Germinal center (tissue), 1 donor: Measurements from ENCODE around the gene PPP2R2B.

Source experiments
- DNase-seq: peaks from one replicate; pipeline ENCODE4 v3.0.0; 2012; ENCODE audit warnings: mixed read lengths, low spot score

PPP2R2B gene

DNA sequence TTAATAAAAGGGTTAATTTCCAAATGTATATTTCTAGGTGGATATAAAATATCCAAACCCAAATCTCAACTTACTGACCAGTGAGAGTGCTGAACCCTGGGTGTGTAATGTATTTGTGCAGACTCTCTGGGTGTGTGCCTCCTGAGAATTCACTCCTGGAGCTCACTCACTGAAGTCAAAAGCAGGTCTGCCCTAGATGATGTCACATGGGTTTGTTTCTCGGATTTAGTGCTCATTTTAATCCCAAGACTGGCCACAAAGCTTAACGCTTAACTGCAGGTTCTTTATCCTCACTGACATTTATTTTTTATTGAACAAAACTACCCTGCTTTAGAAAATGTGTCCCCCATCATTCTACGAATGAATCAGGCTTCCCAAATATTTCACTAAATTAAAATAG, 179.4 kb downstream of the PPP2R2B start:
- DNase-seq, result no peak

DNA sequence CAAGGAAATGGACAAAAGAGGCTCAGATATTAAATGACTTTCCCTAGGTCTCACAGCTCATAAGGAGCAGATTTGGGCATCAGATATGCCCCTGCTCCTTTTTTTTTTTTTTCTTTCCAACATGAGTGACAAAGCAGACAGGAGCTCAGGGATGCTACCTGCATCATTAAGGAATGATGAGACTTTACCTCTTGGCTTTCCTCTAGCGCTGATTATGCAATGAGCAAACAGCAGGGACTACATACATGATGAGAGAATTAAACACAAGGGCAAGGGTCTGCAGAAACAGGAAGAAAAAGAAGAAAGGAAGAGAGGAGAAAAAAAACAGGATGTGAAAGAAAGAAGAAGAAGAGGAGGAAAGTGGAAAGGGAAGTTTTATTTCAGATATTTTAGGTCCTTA, 179.9 kb downstream of the PPP2R2B start:
- DNase-seq, result no peak

DNA sequence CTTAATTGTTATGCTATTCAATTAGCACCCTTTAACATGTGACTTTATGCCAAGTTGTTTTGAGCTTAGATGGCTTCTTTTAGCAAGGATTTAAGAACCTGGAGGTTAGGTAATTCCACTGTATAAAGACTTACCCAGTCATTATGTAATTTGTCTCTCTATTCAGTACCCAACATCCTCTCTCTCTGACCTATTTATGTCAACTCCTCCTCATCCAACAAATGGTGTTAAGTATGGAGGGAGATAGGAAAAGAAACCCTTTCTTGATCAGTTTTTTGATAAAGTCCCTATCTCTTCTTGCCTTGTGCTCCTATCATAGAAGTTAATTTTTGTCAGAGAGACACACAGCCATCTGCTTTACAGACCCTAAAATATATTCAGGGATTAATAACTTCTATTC, 181.3 kb downstream of the PPP2R2B start:
- no peak for DNase-seq

DNA sequence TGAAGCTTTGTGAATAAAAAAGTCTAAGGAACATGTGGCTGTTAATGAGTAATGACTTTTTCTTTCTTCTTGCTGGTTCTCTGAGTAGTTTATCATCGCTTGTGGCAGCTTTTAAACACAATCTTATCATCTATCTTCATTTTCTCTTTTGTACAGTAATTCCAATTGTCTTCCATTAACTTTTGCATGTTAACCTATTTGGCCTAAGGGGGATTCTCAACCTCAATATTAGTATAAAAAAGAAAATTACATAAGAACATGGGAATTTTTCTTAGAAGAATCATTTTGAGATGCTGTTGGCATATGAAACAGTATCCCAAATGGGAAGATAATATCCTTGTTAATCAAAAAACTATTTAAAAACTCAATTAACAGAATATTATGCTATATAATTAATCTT, 182.9 kb downstream of the PPP2R2B start:
- no peak for DNase-seq

DNA sequence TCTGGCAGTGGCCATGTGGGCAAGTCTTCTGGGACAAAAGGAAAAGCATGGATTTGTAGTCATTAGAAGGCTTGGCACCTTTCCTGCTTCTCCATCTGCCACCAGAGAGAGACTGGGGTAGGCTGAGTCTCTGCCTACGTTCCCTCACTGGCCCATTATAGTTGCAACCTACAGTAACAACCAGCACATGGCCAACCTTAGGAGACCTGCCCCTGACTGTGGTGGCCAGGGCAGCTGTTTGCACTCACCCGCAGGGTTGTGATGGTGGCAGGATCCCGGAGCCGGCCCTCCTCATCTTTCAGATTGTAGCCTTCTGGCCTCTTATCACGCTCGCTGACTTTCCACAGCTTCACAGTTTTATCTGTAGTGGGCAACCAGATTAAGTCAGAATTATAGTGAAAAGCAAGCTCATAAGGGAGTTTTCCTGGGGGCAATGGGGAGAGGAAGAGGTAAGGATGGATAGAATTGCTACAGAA, 187.6 kb downstream of the PPP2R2B start:
- DNase-seq, result no peak

DNA sequence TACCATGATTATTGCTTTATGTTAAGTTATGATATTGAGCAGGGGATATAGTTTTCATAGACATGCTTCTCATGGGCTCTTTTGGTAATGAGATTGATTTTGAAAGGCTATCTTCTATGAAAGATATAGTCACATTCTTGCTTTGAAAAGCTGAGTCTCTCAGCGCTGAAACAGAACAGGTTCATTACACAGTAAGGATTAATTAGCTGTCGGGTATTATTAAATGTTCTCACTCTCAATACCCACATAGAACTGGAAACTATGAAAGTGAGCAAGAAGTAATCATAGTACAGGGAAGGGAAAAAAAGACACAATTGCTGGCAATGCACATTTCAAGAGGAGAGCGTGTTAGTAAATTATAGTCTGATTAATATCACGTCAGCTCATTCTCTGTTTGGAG, 190.9 kb downstream of the PPP2R2B start:
- no peak for DNase-seq

DNA sequence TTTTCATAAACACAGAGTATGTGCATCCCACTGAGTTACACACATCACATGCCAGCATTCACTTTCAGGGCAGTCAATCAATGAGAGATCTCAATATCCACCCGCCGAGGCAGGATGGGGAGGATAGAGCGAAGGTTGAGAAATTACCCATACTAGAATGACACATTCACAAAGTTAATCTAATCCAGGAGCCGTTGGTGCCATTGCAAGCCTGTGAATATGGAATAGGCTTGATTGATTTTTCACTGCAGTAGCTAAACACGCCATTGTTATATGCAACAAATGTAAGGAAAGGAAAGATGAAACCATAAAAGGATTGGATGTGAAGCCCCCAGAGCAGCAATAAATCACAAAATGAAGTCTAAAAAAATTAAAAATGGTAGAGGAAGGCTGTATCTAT, 194.7 kb downstream of the PPP2R2B start:
- no peak for DNase-seq

DNA sequence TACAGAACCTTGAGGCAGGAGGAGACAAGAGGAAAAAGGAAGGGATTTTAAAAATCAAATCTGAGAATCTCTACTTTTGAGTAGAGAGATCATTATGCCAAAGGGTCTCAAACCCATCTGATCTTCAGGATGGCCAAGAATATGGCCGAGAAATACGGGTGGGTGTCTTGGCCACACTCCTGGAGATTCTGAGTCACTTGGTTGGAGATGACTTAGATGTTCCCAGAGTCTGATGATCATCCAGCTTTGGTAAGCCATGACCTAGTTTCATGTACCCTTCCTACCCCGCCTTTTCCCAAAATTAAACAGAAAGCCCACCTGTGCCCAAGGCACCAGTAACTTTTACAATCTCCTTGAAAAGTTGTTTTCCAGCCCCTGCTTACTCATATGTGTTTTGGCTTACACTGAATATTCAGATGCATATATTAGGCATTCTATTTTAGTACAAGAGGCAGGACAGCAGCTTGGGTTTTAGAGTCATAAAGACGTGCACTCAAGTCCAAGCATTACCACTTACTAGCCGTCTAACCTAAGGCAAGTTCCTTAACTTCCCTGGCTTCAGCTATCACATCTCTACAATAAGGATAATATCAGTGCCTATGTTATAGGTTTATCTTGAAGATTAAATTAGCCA, 195.5 kb downstream of the PPP2R2B start:
- no peak for DNase-seq

DNA sequence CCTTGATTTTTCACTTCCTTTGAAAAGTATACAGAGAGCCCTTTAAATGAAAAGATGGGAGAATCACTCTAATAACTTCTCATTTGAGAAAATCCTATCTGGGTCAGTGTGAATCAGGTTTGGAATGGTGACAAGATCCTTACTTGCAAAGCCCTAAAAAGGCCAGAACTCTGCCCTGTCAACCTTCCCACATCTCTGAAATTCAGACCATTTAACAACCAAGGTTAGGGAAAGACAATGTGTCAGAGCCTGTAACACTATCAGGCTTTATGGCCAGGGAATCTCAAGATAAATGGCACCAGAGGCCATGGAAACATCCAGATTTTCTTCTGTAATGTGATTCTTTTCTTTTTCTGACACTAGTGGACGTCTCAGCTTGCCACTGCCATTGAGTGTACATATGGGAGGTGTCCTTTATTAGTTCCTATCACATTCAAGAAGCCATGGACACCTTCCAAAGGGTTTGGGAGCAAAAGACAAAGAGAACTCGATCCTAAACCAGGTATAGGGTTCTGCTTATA, 196.9 kb downstream of the PPP2R2B start:
- no peak for DNase-seq

DNA sequence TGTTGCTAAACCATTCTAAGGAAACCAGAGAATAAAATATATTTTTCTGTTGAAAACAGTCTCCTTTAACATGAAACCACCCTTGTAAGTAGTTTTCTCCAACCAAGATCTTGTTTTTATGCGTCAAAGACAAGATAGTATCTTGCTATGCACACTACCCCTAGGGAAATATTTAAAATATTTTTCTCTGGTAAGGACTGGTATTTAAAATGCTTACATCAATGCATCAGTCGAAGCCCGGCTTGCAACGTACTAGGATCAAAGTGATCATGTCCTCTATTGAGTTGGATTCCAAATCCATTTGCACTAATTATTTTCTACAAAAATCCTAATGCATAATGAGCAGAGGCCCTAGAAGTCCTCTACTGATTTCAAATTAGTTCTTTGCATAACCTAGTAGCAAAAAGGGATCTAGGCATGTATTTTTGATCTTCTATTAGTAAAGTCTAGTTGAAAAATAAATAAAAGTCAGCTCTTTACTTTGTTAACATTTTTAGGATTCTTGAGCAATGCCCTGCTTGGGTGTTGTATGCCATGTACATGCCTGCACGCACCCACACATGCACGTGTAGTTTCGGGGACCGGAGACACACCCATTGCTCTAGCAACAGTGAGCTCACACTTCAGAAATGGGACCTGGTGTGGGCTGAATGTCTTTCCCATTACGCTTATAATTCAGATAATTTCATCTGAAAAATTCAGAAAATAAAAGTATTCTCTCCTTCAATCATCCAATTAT, 197.5 kb downstream of the PPP2R2B start:
- DNase-seq, result no peak

DNA sequence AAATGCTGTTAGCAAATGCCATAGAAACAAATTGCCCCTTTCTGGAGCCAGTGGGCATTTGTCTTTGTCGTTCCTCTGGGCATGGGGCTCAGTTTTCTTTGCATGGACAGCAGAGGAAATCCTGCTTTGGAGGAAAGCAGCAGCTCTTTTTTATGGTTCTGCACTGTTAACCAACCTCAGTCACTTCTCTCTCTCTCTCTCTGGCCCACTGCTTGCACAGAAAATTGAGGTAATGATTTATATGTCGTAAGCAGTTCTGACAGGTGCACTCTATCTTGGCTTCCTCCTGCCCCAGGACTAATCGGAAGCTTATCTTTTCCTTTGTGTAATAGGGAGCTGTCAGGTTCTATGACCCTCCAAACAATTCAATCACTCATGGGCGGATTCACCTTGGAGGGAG, 202.9 kb downstream of the PPP2R2B start:
- DNase-seq, result no peak

DNA sequence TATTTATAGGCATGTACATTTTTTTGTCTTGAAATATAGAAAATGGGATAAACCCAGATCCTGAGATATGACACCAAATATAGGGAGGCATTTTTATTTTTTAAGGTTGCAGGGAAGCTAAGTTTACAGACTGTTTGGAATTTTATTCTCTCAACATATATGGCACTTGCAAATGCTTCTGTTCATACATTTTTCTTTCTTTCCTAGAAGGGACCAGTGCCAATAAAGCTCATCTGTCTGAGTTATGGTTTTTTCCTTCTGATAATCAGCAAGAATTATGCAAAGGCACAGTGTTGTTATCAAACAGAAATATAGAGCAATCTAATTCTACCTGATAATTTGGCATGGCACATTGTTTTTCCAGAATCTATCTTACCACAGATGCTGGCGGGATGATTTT, 205.7 kb downstream of the PPP2R2B start:
- DNase-seq, result no peak

DNA sequence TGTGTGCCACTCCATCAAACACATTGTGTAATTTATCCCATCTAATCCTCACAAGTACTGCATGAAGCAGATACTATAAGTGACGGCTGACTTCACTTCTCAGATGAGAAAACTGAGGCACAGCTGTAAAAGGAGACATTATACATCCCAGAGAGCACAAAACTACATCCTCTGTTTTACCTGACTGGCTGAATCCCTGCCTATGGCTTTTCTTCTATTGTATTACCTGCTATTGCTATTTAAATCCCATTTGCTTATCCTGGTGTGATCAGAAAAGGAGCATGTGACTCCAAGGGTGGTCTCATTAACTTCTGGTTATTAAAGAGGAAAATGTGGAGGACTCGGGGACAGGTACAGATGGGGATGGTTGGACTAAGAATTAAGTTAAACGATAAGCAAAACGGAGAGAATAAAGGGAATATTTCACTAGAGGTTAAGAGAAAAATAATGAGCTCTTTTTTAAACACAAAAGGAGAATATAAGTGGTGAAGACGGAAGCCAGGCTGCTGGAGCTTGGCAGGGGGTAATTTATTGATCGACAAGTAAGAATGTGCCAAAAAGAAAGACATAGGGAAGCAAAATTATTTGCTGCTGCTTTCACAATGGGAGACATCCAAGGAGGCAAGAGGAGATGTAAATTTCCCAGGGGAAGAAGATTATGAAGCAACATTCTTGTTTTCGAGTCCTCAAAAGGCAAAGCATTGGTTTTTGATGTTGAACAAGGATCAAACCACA, 206.8 kb downstream of the PPP2R2B start:
- DNase-seq, result no peak

DNA sequence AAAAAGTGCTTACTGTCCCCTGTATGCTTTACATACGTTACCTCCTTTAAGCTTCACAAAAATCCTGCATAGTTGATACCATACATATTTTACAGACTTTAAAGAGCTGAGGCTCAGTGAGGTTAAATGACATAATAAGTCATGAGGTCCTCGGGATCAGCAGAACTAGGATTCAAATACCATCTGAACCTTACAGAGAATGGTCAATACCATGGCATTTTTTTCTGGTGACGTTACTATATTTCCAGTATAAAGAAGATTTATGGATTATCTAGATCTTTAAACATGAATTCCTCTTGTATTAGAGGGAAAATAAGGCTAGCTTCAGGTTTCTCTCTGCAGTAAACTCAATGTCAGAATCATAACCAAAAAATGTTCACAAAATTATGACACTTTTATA, 208.9 kb downstream of the PPP2R2B start:
- no peak for DNase-seq

DNA sequence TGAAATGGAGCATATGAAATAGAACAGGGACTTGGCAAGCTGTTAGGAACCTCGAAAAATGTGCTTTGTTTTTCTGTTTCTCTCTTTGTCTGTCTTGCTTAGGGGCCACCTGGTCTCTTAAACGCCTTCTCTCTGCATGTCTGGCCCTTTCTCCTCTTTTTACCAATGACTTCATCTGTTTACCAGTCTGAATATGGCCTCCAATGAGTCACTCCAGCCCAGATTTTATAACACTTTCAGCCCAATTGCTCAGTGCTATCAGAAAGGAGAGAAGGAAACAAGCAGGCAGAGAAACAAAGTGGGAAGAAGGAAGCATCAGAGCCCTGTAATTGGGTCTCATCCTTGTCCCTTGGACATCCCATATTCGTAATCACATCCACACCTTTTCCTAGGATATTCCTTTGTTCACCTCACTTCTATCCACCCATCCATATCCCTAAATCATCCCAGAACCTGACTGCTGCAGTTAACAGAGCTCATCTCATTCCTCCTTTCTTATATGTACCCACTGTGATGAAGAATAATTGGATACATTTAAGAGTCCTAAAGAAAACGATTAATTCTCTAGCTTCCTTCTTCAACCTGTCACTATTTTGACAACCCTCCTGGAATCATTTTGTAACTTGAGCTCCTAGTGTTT, 210.8 kb downstream of the PPP2R2B start:
- no peak for DNase-seq

DNA sequence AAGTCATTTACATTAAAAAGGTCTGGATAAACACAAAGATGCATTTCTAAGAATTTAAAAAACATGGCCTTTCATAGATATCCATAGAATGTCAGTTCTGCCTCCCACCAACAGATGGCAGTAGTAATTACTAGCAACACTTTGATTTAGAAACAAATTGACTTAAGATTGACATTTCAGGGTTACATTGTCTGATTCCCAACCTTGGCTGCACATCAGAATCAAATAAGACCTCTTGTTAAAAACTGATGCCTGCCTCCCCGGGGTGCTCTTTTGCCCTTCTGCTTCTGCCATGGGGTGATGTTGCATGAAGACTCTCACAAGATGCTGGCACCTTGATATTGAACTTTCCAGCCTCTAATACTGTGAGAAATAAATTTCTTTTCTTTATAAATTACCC, 216.3 kb downstream of the PPP2R2B start:
- DNase-seq, result no peak

DNA sequence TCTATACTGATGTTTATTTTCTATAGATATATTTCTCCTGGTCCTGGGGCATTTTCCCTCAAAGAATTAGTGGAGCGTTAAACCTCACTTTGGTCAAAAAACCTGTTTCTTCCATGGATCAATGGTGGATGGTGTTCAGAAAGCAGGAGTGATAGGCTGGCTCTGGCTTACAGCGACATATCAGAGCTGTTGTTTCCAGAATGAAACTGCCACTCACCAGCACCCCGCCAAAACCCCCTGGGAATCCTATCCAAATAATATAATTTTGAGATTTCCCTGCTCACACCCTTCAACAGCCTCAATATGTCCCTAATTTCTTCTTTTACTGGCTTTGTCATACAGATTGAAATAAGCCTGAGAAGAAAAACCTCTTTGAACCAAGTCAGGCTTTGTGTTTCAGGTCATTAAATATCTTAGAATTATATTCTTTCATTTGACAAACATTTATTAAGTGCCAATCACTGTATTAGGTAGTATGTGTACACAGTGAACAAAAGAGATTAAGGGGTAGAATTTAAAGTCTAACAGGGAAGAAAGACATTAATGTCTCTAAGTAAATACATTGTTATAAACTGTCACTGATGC, 218.1 kb downstream of the PPP2R2B start:
- DNase-seq, result no peak

DNA sequence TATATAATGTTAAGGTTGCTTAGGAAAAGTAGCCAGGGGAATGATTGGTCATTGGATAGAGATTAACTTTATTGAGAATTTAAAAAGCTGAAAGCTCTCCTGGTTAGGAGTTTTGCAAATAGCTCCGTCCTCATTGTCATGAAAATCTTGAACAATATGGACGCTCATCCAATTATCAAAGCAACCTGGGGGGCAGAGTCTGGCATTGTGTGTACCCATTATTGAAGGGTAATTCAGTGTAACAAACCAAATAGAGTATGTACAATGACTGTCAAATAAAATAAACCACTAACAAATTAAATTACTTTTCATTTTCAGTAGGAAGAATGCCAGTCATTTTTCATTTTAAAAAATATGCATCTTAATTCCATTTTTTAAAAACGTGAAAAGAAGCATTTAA, 218.6 kb downstream of the PPP2R2B start:
- DNase-seq, result no peak

DNA sequence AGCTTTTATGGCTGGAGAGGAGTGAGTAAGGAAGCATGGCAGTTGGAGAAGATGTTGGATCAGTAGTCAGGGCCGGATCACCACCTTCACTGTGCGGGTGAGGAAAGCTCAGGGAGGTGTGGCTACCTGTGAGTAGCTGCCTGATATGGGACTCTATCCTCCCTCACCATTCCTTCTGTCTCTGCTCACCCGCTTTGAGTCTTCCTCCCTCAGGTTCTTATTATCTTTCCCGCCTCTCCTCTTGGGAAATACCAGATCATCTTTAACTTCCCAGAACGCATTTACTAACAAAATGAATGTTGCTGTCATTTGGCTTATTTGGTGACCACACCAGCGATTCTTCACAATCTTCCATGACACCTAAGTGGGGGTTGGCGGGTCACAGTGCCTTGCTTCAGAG, 221.9 kb downstream of the PPP2R2B start:
- no peak for DNase-seq

DNA sequence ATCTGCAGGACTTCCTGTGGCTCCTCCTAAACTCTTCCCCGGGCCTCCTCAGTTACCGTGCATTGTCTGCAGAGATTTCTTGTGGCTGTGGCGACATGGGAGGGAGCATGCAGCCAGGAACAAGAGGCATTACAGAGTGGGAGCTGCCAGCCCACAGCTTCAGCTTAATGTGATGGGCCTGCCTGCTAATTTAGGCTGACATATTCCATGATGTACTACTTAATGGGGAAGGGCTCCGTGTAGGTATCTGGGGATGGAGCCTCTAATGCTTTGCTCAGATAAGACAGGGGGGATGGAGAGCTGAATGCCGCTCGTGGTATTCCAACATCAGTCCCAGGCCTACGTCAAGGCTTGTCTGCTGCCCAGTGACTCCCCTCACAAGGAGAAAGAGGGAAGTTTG, 225.0 kb downstream of the PPP2R2B start:
- no peak for DNase-seq

DNA sequence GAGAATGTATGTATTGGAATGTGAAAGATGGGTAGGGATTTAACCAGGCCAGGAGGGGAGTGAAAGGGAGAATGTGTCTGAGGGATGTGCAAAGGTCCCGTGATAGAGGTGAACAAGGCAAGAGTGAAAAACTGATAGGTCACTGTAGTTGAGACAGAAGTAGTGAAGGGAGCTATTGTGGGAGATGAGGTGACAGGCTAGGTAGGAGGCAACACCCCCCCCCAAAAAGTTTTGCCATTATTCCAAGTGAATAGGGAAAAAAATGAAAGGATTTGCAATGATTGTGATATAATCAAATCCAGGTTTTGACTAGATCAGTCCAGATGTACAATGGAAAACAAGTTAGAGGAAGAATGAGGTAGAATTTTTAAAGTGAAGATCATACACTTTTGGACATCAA, 226.0 kb downstream of the PPP2R2B start:
- no peak for DNase-seq

DNA sequence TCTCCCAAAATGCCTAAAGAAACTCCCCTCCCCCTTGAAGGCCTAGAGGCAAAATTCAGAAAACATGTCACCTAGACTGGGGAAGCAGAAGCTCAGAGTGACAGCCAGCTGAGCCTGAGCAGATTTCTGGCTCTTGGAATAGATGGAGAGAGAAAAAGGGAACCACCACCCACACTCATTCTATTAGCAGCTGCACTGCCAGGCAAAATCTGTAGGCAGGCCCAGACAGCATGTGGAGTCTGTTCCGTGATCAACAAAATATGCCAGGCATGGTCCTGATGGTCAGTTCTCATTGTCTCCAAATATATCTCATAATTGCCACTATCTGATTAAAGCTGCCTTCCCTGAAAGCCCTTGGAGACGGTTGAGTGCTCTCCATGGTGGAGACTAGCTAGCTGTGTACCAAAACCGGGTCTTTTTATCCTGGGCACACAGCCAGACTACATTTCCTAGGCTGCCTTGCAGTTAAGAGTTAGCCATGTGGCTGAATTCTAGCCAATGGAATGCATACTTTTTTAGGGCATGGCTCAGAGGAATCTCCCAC, 230.8 kb downstream of the PPP2R2B start:
- DNase-seq, result no peak
